OCI-LY7 (cell line): ENCODE measurements around the gene EPN1. TPM values are rescaled to one million over a fixed set of nuclear protein-coding genes. Genes with fewer than 3 reads are reported as not detected.

Source experiments
- BruUV-seq: library from RNA; stranded (reverse); fragments of 400-500 nt; replicated peaks from 2 replicates; lab custom pipeline; 2021; lab: Mats Ljungman, UMichigan
- CTCF ChIA-PET: fragments of 300-600 bp; sonication (Branson Sonifier 250); formaldehyde crosslinking; loops from one replicate; lab custom pipeline; 2022; ENCODE audit warnings: antibody characterized with exemption; ENCODE audit not compliant: unreplicated experiment; lab: Charles Lee
- POLR2A ChIA-PET: fragments of 300-600 bp; sonication (Branson Sonifier 250); formaldehyde crosslinking; loops from one replicate; lab custom pipeline; 2022; ENCODE audit warnings: antibody characterized with exemption; lab: Charles Lee
- DNase-seq: peaks from one replicate; pipeline ENCODE4 v3.0.0-alpha.2; 2015; ENCODE audit warnings: low spot score
- H2AFZ ChIP-seq: fragments of 200-600 bp; sonication (generic), shearing (Covaris generic); 2 replicates; pipeline ENCODE4 v1.6.1; 2014; ENCODE audit warnings: mild to moderate bottlenecking, antibody characterized with exemption, low read length, moderate library complexity
- H3K27ac ChIP-seq: fragments of 200-600 bp; sonication (generic); 2 replicates; pipeline ENCODE4 v1.5.1; 2014; ENCODE audit warnings: mixed run types, low read depth, mild to moderate bottlenecking, moderate library complexity, low read length, inconsistent platforms; ENCODE audit not compliant: poor library complexity, severe bottlenecking
- H3K36me3 ChIP-seq: fragments of 200-600 bp; sonication (generic); 2 replicates; pipeline ENCODE4 v1.6.1; 2014; ENCODE audit warnings: mild to moderate bottlenecking, antibody characterized with exemption, low read length, moderate library complexity, mixed read lengths; ENCODE audit not compliant: insufficient read depth
- H3K4me1 ChIP-seq: fragments of 200-600 bp; sonication (generic); 2 replicates; pipeline ENCODE4 v1.5.1; 2014; ENCODE audit warnings: mild to moderate bottlenecking, low read length; ENCODE audit not compliant: insufficient read depth, poor library complexity, severe bottlenecking
- H3K4me2 ChIP-seq: fragments of 200-600 bp; sonication (generic); 2 replicates; pipeline ENCODE4 v1.6.1; 2014; ENCODE audit warnings: mild to moderate bottlenecking, low read length
- H3K4me3 ChIP-seq: fragments of 200-600 bp; sonication (generic); 2 replicates; pipeline ENCODE4 v1.5.1; 2014; ENCODE audit warnings: mild to moderate bottlenecking, low read depth, low read length; ENCODE audit not compliant: poor library complexity, severe bottlenecking
- H3K79me2 ChIP-seq: fragments of 200-600 bp; sonication (generic); 2 replicates; pipeline ENCODE4 v1.6.1; 2016; ENCODE audit warnings: low read depth, mild to moderate bottlenecking, low read length, moderate library complexity, mixed read lengths; ENCODE audit not compliant: insufficient read depth
- H3K9me2 ChIP-seq: fragments of 200-600 bp; sonication (generic); 2 replicates; pipeline ENCODE4 v1.6.1; 2016; ENCODE audit warnings: mild to moderate bottlenecking, low read length, mixed read lengths; ENCODE audit not compliant: insufficient read depth
- H3K9me3 ChIP-seq: fragments of 200-600 bp; sonication (generic); 2 replicates; pipeline ENCODE4 v1.6.1; 2014; ENCODE audit warnings: mild to moderate bottlenecking, mixed run types, low read length, mixed read lengths
- H4K20me1 ChIP-seq: fragments of 200-600 bp; sonication (generic); 2 replicates; pipeline ENCODE4 v1.6.1; 2014; ENCODE audit warnings: mild to moderate bottlenecking, antibody characterized with exemption, low read length, moderate library complexity, mixed read lengths; ENCODE audit not compliant: insufficient read depth
- CTCF ChIP-seq: fragments of 200-600 bp; sonication (generic); conservative IDR thresholded peaks from 2 replicates; pipeline ENCODE4 v1.5.1; 2014; ENCODE audit warnings: mild to moderate bottlenecking, antibody characterized with exemption, low read length, moderate library complexity, mixed read lengths
- EZH2phosphoT487 ChIP-seq: fragments of 200-600 bp; sonication (generic); IDR thresholded peaks from 2 replicates; pipeline ENCODE4 v1.6.1; 2018; ENCODE audit warnings: low read depth, borderline replicate concordance, mild to moderate bottlenecking, mixed run types, antibody characterized with exemption, low read length, moderate library complexity, mixed read lengths
- intact Hi-C: fragments of 100-400 bp; cut with micrococcal nuclease; formaldehyde crosslinking; loops from one replicate; pipeline ENCODE4 v1.10.0; 2022; ENCODE audit not compliant: unreplicated experiment
- total RNA-seq, 2 experiments: library from RNA; depleted of rRNA in 1 of 2; stranded (reverse); fragments of >200 nt in 1 of 2; shearing (Covaris generic) in 1 of 2; gene quantifications; 2 replicates each; pipeline ENCODE4 v1.2.3, GENCODE V29; 2014 to 2022

Gene EPN1
- total RNA-seq, 2 experiments from 2014 or later: 40.5 to 120 TPM

- no peak for TF ChIP-seq EZH2phosphoT487
- peak overlapping the region; percentile 90 for H3K27ac ChIP-seq
- no peaks in the 10 kb centered on the region for H4K20me1 ChIP-seq
- H3K4me1 ChIP-seq: peaks cover 40% of the 10 kb centered on the region
- H3K9me2 ChIP-seq: no peaks in the 10 kb centered on the region
- no peak for DNase-seq
- H3K9me3 ChIP-seq: no peaks in the 10 kb centered on the region
- ChIA-PET CTCF (no interaction called here), POLR2A (no interaction called here)
- intact Hi-C loops: no loop called here
- BruUV-seq: no TSS peak
- peak overlapping the region; percentile 72 for H3K4me3 ChIP-seq
- peaks cover 63% of the 10 kb centered on the region for H3K36me3 ChIP-seq
- H3K4me2 ChIP-seq: peak overlapping the region; percentile 98
- peaks cover 40% of the 10 kb centered on the region for H3K79me2 ChIP-seq
- no peak overlapping the region for H2AFZ ChIP-seq
Observed at GRCh38 chr19:55648585-55649267, 26.3 kb upstream of the EPN1 start.

- TF ChIP-seq CTCF (no peak), EZH2phosphoT487 (no peak)
- H3K27ac ChIP-seq: peak overlapping the region; percentile 90
- peak overlapping the region; percentile 98 for H3K4me2 ChIP-seq
- ChIA-PET POLR2A (no interaction called here), CTCF (no interaction called here)
- no peak for DNase-seq
- H3K9me2 ChIP-seq: no peaks in the 10 kb centered on the region
- intact Hi-C loops: no loop called here
- H4K20me1 ChIP-seq: no peaks in the 10 kb centered on the region
- H2AFZ ChIP-seq: no peak overlapping the region
- no TSS peak for BruUV-seq
- H3K36me3 ChIP-seq: peaks cover 56% of the 10 kb centered on the region
- no peaks in the 10 kb centered on the region for H3K9me3 ChIP-seq
- peaks cover 40% of the 10 kb centered on the region for H3K4me1 ChIP-seq
- H3K4me3 ChIP-seq: peak overlapping the region; percentile 72
- peaks cover 33% of the 10 kb centered on the region for H3K79me2 ChIP-seq
Observed at GRCh38 chr19:55649268-55650125, 25.5 kb upstream of the EPN1 start.

- Histone ChIP-seq H3K79me2 (peaks cover 26% of the 10 kb centered on the region), H3K27ac (no peak overlapping the region), H3K4me1 (peaks cover 34% of the 10 kb centered on the region), H2AFZ (no peak overlapping the region), H3K36me3 (peaks cover 49% of the 10 kb centered on the region), H3K9me2 (no peaks in the 10 kb centered on the region), H4K20me1 (no peaks in the 10 kb centered on the region), H3K4me2 (no peak overlapping the region), H3K9me3 (no peaks in the 10 kb centered on the region), H3K4me3 (no peak overlapping the region)
- DNase-seq: no peak
- POLR2A ChIA-PET: no interaction called here
- TF ChIP-seq CTCF (no peak), EZH2phosphoT487 (no peak)
- CTCF ChIA-PET: no interaction called here
- BruUV-seq: no TSS peak
- intact Hi-C loops: no loop called here
Observed at GRCh38 chr19:55650126-55650557, 24.9 kb upstream of the EPN1 start.
